HG02610 (cell line): Measurements from ENCODE around the gene ARFGAP3.
"Not testable (repeated sequence)": the region's sequence is repeated elsewhere in the genome, so short reads cannot be mapped to it uniquely, and the experiment has no call there.

Experiments used
- ATAC-seq: cut with Tn5 transposase; IDR thresholded peaks from one replicate; pipeline ENCODE4 v1.9.1; 2021; ENCODE audit warnings: mild to moderate bottlenecking, moderate library complexity; ENCODE audit not compliant: unreplicated experiment

The ARFGAP3 gene

DNA sequence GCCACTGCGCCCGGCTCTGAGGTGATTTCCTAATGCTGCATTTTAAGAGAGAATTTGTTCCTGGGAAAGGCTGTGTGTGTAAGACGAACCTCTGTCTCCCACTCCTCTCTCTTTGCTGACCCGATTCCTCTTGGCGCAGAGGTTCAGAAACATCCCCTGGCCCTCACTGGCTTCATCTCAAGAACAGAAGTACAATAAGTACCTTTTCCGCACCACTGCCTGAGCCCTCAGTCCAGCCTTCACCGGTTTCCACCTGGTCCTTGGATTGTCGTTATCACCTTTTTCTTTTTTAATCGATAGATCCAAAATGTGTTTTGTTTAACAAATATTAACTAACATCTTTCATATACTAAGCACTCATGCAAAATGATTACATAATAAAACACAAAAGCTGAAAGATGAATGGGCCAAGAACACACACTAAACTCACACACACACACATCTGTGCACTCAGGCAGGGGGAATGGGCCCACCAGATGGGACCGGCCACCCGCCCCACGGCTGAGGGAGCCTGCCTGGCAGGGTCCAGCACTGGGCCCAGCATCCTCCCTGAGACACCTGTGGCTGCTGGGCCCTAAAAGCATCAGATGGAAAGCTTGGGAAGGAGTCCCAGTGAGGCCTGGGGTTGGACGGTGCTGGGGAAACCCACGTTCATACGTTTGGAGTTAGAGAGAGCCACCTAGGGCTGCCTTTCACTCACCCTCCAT, 86.0 kb downstream of the ARFGAP3 start:
- ATAC-seq: no peak

DNA sequence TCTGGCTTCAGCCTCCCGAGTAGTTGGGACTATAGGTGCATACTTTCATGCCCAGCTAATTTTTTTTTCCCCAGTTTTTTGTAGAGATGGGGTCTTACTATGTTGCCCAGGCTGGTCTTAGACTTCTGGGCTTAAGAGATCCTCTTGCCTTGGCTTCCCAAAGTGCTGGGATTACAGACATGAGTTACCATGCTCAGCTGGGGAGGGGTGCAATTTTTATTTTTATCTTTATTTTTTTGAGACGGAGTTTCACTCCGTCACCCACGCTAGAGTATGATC, 86.7 kb downstream of the ARFGAP3 start:
- ATAC-seq: no peak

DNA sequence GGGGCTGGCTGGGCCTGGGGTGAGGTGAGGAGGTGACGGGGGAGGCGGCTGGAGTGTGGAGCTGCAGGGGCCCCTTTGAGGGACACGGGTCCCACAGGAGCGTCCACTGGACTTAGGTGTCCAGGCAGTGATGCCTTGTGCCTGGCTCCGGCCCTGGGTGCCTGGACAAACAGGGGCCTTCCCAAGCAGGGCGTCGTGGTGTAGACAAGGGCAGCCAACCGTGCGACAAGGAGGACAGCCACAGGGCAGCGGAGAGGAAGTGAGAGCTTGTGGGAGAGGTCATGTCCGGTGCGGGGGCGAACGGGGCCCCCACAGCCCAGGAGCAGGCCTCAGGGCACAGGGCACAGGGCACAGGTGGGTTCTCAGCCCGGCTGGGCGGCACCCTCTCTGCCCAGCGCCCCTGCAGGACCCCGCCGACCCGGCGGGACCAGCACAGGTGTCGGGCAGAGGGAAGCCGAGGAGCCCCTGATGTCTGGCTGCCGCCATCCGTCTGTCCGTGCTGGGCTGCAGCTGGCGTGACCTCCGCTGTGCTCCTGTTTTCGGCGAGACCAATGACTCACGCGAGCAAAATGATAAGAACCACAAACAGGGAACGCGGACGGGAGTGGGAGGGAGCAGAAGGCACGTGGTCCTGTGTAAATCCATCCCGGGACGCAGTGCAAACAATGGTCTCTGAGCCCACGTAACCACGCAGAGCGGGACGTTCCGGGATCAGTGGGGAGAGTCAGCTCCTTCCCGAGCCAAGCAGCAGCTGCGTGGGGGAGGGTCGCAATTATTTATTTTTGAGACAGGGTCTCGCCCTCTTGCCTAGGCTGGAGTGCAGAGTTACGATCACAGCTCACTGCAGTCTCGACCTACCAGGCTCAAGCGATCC, 87.3 kb downstream of the ARFGAP3 start:
- ATAC-seq: peak; percentile 73

DNA sequence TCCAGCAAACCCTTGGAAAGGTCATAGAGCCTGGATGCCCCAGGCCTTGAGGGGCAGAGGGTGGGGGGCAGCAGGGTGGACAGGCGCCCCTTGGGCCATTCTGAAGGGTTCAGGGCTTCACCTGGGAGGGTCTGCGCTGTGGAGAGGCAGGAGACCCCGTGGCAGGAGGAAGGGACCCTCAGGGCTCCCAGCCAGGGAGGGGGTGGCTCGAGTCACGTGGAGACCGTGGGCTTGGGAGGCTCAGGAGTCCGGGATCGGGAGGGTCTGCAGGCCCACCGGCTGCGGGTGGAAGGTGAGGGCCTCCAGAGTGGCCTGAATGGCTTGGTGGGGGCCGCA, 87.9 kb downstream of the ARFGAP3 start:
- no peak for ATAC-seq

DNA sequence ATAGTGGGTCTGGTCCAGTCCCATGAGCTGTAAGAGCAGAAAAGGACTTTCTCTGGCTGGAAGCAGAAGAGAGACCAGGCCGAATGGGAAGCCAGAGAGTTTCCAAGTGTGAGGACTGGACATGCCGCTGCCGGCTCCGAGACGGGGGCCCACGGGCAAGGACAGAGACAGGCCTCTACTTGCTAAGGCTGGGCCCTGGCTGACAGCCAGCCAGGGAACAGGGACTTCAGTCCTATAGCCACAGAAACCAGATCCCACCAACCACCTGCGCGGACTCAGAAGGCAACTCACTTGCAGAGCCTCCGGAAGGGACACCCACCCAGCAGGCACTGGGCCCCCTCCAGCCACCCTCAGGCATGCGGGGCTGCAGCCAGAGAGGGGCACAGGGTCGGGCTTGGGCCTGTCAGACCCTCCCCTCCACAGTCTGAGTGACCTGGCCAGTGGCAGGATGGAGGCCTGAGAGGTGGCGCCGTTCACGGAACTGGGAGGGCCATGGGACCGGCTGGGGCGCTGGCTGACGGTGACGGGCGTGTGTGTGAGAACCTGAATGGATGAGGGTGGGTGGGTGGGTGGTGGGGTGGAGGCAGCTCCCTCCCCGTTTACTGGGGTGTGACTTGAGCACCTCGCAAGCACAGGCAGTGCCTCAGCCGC, 88.6 kb downstream of the ARFGAP3 start:
- no peak for ATAC-seq

DNA sequence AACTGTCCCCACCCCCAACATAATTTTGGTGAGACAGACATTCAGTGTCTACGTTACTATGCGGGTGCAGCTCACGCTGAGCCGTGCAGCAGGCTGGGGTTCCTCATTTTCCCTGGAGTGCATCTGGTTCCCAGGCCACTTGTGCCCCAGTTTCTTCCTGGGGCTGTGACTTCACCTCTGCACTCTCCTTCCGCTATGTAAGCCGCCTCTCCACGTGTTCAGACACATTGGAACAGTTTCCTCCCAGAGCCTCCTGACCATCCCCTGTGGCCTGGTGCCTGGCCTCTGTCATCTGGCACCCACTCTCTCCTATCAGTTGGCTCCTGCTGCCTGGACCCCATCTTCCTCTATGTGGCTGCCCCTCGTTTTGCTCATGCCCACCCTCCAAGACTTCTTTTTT, 90.2 kb downstream of the ARFGAP3 start:
- ATAC-seq: no peak

DNA sequence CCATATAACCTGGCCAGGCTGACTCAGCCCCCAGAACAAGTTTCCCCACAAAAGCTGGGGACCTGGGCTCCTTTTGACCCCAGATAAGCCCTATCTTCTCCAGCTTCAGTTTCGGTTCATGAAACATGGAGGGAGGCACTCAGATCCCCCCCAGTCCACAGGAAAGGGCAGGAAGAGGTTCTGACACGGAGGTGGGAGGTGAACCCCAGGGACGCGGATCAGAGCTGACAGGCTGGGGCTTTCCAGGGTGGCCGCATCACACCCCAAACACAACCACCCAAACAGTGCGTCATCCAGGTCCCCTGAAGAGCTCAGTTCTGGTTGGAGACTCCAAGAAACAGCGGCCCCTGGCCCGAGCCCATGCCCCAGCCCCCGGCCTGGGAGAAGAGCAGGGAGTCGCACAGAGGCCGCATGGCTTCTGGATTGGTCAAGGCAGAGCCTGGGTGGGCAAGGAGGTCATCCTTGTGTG, 92.1 kb downstream of the ARFGAP3 start:
- ATAC-seq: no peak

DNA sequence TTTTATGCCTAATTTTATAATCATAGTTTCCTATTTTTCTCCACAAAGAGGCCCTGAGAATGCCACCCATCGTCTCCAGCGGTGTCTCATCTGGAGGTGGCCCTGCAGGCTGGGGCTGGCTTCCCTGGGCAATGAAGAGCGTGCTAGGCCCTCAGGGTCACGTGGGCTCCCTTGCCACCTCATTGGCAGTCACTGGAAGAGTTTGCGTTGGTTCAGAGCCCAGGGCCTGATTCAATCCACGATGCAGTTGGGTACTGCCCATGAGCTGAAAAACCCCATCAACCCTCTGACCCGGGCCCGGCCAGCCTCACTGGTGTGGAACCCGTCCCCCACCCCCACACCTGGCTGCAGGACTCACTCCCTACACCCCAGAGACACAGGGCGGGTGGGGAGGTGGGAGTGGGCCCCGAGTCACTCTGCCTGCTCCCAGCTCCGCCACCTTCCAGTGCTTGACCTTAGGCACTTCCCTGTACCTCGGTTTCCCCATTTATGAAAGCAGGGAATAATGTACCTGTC, 93.0 kb downstream of the ARFGAP3 start:
- ATAC-seq: no peak

DNA sequence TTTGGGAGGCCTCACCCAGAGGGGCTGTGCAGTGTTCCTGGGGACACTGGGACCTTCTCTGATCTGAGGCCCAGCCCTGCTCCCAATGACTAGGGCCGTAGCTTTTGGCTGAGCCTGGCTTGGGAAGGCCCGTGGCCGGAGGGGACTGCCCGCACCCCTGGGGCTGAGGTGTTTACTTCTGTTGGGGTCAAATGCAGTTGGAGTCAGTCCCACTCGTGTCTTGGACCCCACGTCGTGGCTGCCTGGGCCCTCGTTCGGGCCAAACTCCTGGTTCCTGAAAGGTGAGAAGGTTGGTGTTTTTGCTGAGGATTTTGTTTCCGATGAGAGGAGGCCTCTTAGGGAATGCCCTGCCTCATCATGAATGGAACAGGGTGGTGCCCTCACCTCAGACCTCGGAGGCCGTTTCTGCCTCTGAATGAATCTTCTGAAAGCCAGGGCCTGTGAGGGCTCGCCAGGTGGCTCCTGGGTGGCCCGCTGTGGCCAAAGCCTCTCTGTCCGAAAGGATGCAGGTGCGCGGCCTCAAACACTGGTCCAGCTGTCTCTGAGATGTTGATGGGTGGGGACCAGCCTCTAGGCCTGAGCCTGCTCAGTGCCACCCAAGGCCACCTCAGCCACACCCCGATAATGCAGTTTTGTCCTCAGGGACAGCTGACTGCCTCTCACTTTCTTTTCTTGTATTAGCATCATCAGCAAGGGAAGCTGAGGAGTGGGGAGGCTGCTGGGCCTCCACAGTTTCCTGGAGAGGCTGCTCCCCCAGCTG, 96.1 kb downstream of the ARFGAP3 start:
- ATAC-seq: no peak

DNA sequence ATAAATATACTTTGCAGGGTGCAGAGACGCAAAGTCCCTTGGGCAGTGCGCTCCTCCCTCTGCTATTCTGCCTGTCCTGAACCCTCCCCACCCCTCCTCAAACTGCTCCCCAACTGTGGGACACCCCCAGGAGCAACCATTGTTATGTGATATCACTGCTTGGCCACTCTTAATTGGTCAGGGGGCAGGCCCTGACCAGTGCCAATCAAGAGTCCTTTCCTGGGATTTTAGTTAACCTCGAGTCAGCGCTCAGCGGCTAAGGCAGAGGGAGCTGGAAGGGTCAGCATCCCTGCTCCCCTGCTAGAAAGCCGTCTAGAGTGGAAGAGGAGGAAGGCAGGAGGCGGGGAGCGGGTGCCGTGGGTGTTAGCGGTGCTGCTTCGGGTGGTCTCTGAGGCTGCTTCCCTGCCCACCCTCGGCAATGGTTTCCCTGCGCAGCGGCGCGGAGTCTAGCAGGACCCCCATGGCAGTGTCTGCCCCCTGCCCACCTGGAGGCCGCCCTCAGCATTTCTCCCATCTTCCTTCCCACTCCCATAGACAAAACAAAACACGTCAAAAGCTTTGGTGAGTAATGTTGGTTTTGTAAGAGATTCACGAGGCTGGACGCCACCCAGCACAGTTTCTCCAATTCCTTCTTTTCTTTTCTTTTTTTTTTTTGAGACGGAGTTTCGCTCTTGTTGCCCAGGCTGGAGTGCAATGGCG, 98.0 kb downstream of the ARFGAP3 start:
- ATAC-seq: no peak

DNA sequence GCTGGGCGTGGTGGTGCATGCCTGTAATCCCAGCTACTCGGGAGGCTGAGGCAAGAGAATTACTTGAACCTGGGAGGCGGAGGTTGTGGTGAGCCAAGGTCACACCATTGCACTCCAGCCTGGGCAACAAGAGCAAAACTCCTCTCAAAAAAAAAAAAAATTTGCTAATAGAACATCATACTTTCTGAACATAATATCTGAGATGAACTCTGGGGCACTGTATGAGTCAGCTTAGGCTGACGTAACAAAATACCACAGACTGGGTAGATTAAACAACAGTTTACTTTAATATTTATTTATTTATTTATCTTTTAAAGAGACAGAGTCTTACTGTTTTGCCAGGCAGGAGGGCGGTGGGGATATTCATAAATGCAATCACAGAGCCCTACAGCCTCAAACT, 101.5 kb downstream of the ARFGAP3 start:
- ATAC-seq: not testable (repeated sequence)

DNA sequence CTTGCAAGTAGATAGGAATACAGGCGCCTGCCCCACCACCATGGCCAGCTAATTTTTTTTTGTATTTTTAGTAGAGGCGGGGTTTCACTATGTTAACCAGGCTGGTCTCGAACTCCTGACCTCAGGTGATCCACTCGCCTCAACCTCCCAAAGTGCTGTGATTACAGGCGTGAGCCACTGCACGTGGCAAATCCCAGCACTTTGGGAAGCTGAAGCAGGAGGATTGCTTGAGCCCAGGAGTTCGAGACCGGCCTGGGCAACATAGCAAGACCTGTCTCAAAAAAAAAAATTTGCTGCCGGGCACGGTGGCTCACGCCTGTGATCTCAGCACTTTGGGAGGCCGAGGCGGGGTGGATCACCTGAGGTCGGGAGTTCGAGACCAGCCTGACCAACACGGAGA, 102.0 kb downstream of the ARFGAP3 start:
- not testable (repeated sequence) for ATAC-seq

DNA sequence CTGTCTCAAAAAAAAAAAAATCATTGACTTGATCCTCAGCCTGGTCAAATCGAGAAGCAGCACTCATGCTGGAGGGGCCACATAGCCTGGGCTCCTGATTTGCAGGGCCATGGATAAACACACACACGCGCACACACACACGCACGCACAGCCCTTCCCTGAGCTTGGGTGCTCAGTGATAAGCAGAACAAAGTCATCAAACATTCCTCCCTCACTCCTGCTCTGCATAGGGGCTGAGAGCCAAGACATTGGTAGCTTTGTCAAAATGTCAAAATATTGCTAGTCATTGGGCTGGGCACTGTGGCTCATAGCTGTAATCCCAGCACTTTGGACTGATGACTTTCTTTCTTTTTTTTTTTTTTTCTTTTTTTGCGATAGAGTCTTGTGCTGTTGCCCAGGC, 102.4 kb downstream of the ARFGAP3 start:
- no peak for ATAC-seq

DNA sequence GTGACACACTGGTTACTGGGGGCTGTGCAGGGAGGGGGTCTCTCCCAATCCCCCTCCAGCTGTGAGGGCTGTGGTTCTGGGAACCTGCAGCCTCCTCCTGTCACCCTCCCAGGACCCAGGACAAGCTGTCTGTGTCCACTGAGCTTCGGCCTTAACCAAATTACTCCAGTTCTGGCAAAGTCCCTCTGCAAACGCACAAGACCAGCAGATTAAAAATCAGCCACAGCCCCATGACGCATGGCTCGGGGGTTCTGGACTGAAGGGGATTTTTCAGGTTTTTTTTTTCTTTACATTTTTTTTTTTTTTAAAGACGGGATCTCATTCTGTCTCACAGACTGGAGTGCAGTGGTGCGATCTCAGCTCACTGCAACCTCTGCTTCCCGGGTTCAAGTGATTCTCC, 104.2 kb downstream of the ARFGAP3 start:
- ATAC-seq: no peak

DNA sequence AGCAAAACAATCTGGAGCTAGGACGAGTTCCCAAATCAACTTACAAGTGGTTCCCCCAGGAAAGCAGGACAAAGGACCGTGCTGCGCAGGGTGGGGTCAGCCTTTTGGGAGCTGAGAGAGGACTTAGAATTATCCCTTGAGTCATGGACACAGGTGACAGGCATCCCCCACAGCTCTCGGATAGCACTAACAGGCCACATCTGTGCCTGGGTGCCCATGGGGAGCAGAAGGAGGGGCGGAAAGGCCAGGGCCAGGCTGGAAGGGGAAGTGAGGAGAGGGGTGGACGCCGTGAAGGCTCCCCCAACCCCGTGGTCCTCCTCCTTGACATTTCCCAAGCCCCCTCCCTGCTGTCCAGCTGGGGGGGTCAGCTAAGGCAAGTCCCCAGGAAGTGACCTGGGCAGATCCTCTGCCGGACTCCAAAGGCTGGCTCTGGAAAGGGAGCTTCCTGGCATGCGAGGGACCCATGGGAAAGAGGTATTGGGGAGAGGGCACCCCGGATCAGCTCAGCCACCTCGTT, 104.8 kb downstream of the ARFGAP3 start:
- ATAC-seq: no peak

DNA sequence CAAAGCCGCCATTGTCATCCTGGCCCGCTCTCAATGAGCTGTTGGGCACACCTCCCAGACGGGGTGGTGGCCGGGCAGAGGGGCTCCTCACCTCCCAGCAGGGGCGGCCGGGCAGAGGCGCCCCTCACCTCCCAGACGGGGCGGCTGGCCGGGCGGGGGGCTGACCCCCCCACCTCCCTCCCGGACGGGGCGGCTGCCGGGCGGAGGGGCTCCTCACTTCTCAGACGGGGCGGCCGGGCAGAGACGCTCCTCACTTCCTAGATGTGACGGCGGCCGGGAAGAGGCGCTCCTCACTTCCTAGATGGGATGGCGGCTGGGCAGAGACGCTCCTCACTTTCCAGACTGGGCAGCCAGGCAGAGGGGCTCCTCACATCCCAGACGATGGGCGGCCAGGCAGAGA, 106.7 kb downstream of the ARFGAP3 start:
- ATAC-seq: not testable (repeated sequence)

DNA sequence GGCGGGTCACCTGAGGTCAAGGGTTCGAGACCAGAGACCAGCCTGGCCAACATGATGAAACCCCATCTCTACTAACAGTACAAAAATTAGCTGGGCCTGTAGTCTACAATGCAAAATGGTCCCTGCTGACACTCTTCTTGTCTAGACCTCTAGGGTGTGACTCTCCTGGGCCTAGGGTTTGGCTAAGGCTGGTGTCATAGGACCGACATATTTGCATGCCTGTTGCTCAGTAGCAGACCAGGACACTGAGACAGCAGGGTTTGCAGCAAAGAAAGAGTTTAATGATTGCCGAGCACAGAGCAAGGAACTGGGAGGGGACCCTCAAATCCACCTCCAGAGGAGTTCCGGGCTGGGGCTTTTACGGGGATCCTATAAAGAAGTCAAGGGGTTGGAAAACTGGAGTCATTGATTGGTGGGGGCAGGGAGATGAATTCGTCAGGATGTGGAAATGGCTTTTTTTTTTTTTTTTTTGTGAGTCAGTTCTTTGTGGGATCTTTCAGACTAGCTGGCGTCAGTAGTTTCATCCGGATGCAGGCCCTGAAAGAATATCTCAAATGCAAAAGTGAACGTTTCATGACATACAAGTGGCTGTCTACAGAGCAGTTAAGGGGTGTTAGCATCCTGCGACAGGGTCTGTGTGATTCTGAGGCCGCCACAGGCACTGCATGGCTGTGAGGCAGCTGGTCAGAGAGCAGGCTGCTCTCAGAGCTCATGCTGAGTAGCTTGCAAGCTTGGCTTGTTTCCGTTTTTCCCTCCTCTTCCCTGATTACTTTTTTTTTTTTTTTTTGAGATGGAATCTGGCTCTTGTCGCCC, 109.2 kb downstream of the ARFGAP3 start:
- no peak for ATAC-seq
